ENCODE data around the gene MRGPRX2. TPM values are rescaled to one million over a fixed set of nuclear protein-coding genes. Genes with fewer than 3 reads are reported as not detected.

The MRGPRX2 gene
- total RNA-seq, 1 experiment from 2014 or later, result not detected

DNA sequence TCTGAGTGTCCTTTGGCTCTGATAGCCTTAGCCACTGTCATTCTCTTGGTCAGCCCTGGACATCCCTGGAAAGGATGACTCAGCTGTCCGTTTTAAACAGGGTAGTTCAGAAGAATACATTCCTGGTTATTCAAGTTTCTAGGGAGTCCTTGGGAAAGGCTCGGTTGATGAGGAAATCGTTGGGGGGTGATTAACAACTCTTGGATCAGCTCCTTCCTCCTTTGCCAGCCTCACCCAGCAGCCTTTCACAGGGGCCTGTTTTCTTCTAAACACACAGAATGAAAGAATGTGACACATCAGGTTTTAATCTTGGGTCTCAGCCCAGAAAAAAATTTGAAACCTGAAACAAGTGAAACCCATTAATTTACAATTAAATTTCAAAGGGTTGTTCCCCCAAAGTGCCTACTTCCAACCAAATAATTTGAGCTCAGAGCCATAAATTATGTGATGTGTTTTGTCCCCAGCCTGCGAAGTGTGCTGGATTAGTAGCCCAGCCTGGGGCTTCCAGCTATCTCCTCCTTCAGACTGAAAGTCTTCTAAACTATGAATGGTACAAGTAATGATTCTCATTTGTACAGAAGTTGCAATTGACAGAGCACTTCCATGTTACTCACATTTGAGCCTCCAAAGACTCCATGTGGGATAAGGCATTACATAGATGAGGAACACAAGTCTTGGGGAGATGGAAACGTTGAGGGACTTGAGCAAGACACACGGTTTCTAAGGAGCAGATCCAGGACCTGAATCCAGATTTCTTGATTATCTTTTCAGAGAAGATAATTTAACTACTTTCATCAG lies 19.3 kb upstream of the MRGPRX2 start:
- DNase-seq (ENCODE audit: low read depth), result no peak
- in situ Hi-C loops (cut with HindIII; ENCODE audit: low pct_unique_long_range_greater_than_20kb, low sequenced_read_pairs), result no loop called here

- no peak for DNase-seq (ENCODE audit: low read depth)
- in situ Hi-C loops (cut with HindIII; ENCODE audit: low pct_unique_long_range_greater_than_20kb, low sequenced_read_pairs), result no loop called here
These were observed 17.4 kb upstream of the MRGPRX2 start for GRCh38 chr11:19077965-19078364.

DNA sequence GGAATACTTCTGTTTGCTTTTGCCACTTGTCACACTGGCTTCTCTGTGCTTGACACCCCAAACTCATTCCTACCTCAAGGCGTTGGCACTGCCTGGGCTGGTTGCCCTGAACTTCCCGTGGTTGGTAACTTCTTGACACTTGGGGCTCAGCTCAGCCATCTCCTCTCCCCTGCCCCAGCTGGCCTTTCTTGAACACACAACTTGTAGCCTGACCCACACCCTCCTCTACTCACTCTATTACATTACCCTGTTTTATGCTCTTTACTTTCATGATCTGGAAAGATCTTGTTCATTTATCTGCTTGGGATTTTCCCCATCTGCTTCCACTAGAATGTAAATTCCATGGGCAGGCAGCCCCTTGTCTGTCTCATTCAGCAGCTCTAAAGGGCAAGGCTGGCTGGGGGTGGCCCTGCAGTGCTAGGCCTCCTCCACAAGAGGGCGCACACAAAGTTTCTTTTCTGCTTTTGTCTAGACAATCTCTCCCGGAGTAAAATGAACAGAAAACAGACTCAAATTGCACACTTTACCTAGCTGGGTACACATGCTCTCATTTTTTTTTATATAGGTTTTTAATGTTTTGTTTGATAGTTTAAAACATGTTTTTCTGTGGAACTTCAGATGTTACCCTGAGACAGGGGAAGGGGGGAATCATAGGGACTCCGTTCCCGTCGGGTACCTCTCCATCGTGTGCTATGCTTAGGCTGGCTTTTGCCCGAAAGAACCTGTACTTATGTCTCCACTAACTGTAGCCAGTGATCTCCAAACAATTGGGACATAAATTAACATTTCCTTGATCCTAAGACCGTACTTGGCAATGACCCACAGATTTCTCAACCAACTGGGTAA lies 16.4 kb upstream of the MRGPRX2 start:
- in situ Hi-C loops (cut with HindIII; ENCODE audit: low pct_unique_long_range_greater_than_20kb, low sequenced_read_pairs), result no loop called here
- DNase-seq (ENCODE audit: low read depth), result peak; percentile 35

DNA sequence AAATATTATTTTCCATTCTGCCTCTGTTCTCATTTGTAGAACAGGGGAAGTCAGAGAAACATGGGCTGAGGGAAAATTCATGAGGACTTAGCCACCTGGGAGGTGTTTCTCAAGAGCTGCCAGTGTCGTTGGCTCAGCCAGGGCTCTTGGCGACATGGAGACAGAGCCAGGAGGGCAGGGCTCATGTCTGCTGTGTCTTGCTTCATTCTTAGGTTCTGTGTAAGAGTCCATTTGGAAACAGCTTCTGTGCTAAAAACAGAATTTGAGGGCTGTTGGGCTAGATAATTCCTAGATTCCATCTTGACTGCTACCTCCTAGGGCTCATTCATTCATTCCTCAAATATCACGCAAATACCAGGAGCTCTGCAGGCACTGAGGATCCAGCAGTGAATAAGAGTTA lies 15.1 kb upstream of the MRGPRX2 start:
- no peak for DNase-seq (ENCODE audit: low read depth)
- in situ Hi-C loops (cut with HindIII; ENCODE audit: low pct_unique_long_range_greater_than_20kb, low sequenced_read_pairs), result no loop called here

DNA sequence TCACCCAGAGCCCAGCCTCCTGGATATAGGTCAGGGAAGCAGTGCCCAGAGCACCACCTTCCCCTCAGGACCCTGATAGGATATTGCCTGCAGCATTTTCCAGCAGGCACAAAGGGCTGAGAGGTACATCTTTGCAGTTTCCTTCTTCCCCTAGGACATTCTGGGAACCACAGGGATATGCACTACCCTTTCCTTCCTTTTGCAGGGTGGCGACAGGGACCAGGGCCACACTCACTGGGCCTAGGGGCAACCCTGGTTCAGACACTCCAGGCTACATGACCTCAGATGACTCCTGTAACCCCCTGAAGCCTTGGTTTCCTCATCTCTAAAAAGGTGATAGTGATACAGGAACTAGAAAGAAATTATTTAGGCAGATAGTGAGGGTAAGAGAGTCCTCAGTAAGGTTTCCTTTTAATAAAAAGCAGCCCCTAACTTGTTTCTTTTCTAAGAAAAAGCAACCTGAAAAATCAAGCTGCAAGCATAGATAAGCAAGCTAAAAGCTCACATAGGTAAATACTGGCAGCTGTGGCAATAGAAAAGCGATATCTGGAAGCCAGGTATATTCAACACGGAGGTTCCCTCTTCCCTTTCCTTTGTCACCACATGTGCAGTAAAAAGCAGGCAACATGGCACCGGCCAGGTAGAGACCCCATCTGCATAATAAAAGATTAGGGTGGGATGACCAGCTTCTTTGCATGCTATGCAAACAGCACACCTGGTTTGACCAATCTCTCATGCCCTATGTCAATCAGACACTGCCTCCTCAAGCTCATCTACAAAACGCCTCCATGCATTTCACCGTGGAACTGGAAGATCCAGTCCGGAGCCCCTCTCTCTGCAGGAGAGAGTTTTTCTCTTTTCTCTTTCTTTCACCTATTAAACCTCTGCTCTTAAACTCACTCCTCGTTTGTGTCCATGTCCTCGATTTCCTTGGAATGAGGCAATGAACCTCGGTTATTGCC lies 13.2 kb upstream of the MRGPRX2 start:
- DNase-seq (ENCODE audit: low read depth), result no peak
- in situ Hi-C loops (cut with HindIII; ENCODE audit: low pct_unique_long_range_greater_than_20kb, low sequenced_read_pairs), result no loop called here

DNA sequence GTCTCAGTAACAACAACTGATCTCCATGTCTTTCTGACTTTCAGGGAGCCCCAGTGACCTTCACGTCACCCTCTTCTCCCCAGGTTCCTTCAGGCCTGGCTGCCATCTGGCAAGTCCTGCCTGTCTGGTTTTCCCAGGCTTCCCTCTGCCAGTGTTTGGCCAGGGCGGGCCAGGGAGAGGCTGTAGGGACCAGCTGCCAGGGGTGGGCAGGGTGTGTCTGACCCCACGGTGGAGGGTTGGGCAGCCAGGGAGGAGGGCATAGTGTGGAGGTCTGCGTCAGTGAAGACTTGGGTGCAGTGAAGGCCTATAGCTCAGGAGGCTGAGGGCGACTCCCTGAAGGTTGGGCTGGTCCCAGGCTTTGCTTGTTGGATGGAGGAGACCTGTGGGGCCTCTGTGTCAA lies 11.9 kb upstream of the MRGPRX2 start:
- DNase-seq (ENCODE audit: low read depth), result no peak
- in situ Hi-C loops (cut with HindIII; ENCODE audit: low pct_unique_long_range_greater_than_20kb, low sequenced_read_pairs), result no loop called here

DNA sequence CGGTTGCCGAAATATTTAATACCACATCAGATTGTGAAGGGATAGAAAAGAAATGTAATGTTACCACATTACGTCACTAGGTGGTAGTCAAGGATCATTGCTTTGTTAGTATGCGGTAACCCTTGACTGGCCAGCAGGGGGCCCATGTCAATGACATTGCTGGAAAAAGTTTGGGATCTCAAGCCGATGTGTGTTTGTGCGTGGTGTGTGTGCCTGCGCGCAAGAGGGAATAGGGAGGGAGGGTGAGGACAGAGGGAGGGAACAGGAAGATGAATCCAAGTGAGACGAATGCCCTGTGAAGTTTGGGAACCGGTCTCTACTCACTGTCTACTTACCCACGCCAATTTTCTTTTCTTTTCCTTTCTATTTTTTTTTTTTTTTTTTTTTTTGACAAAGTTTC lies 10.7 kb upstream of the MRGPRX2 start:
- peak; percentile 65 for DNase-seq (ENCODE audit: low read depth)
- in situ Hi-C loops (cut with HindIII; ENCODE audit: low pct_unique_long_range_greater_than_20kb, low sequenced_read_pairs), result no loop called here

DNA sequence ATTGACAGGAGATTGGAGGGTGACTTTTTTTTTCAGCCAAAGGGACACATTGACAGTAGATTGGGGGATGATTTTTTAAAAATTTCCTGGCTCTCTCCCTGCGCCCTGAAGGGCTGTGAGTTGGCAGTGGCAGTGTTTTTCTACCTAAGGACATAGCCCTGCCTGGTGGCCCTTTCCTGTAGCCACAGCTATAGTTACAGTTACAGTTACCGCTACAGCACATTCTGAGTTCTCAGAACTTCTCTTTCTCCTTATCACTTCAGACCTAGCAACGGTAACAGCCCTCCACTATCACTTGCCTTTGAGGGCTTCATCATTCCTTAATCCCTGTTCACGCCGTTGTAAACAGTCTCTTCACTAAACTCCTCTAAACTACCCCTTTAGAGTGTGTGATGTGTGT lies 684 bp downstream of the MRGPRX2 start:
- in situ Hi-C loops (cut with HindIII; ENCODE audit: low pct_unique_long_range_greater_than_20kb, low sequenced_read_pairs), result no loop called here
- no peak for DNase-seq (ENCODE audit: low read depth)

DNA sequence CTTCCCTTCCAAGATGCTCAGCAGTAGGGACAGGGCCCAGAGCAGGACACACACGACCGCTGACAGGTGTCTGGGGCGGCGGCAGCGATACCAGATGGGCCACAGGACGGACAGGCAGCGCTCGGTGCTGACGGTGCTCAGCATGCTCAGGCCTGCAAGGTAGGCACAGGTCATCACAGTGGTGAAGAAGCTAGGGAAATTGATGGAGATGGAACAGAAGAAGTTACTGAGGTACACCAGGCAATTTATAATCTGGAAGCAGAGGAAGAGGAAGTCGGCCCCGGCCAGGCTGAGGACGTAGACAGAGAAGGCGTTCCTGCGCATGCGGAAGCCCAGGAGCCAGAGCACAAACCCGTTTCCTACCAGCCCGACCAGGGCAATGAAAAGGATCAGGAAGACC lies 4.6 kb downstream of the MRGPRX2 start:
- no peak for DNase-seq (ENCODE audit: low read depth)
- in situ Hi-C loops (cut with HindIII; ENCODE audit: low pct_unique_long_range_greater_than_20kb, low sequenced_read_pairs), result no loop called here

DNA sequence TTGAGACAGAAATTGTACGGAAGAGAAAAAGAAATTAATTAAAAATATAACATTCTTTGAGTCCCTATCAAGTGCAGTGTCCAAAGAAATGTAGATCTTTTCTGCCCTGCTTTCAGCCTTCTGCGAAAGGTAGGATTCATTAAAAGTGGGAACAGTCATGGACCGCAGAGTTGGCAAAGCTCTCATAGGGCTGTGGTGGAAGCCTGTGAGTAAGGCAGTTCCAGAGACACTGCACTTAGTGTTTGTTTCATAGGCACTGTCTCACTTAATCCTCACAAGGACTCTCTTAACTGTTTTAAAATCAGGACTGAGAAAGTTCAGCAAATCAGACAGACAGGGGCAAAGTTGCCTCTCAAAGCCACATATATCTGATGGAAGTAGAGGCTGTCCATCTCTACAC lies 5.5 kb downstream of the MRGPRX2 start:
- no peak for DNase-seq (ENCODE audit: low read depth)
- in situ Hi-C loops (cut with HindIII; ENCODE audit: low pct_unique_long_range_greater_than_20kb, low sequenced_read_pairs), result no loop called here

GRCh38 chr11:19053909-19054308 lies 6.6 kb downstream of the MRGPRX2 start:
- in situ Hi-C loops (cut with HindIII; ENCODE audit: low pct_unique_long_range_greater_than_20kb, low sequenced_read_pairs), result no loop called here
- DNase-seq (ENCODE audit: low read depth), result no peak

DNA sequence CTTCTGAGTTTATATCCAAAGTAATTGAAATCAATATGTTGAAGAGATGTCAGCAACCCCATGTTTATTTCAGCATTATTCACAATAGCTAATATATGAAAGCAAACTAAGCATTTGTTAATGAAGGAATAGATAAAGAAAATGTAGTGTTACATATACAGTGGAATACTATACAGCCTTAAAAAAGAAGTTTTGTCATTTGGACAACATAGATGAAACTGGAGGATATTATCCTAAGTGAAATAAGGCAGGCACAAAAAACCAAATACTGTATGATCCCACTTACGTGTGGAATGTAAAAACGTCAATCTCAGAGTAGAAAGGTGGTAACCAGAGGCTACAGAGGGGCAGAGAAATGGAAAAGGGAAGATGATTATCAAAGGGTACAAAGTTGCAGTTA lies 10.2 kb downstream of the MRGPRX2 start:
- no peak for DNase-seq (ENCODE audit: low read depth)
- in situ Hi-C loops (cut with HindIII; ENCODE audit: low pct_unique_long_range_greater_than_20kb, low sequenced_read_pairs), result no loop called here

DNA sequence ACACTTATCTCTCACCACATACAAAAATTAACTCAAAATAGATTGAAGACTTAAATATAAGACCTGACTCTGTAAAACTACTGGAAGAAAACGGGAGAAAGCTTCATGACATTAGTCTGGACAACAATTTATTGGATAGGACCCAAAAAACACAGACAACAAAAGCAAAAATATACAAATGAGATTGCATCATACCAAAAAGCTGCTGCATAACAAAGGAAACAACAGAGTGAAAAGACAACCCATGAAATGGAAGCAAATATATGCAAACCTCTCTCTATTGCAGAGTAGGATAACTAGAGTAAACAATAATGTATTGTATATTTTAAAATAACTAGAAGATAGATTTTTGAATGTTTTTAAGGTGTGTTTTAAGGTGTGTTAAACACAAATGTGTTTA lies 11.2 kb downstream of the MRGPRX2 start:
- in situ Hi-C loops (cut with HindIII; ENCODE audit: low pct_unique_long_range_greater_than_20kb, low sequenced_read_pairs), result no loop called here

DNA sequence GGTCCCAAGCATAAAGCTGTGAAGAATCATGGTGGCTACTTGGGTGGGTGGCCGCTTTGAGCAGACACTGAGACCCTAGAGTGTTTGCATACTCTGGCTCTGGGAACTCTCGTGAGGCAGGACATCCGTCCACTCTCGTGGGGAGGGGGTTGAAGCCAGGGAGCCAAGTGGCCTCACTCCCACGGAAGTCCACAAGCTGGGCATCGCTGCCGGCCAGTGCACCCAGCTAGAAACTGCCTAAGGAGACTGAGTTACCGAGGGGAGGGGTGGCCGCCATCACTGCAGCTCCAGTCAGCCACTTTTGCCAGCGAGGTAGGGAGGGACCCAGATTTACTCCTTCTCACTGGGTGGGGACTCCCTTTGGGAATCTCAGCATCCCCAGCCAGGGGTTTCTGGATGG lies 20.5 kb downstream of the MRGPRX2 start:
- in situ Hi-C loops (cut with HindIII; ENCODE audit: low pct_unique_long_range_greater_than_20kb, low sequenced_read_pairs), result no loop called here
- no peak for DNase-seq (ENCODE audit: low read depth)

More for the DNA sequence above, 11.2 kb downstream of the MRGPRX2 start:
- DNase-seq (ENCODE audit: low read depth), result no peak

DNA sequence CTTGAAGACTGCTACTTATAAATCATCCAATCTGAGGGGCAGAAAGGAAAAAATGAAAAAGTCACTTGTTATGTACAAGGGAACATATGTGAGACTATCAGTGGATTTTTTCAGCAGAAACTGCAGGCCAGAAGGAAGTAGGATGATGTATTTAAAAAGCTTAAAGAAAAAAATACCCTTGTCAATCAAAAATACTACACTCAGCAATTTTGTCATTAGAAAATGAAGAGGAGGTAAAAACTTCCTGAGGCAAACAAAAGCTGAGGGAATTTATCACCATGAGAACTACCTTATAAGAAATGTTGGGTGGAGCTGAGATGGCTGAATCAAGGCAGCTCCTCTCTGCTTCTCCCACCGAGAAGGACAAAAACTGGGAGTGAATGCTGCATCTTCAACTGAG lies 21.1 kb downstream of the MRGPRX2 start:
- DNase-seq (ENCODE audit: low read depth), result no peak
- in situ Hi-C loops (cut with HindIII; ENCODE audit: low pct_unique_long_range_greater_than_20kb, low sequenced_read_pairs), result no loop called here

- in situ Hi-C loops (cut with HindIII; ENCODE audit: low pct_unique_long_range_greater_than_20kb, low sequenced_read_pairs), result no loop called here
- no peak for DNase-seq (ENCODE audit: low read depth)
These were observed 27.5 kb downstream of the MRGPRX2 start for GRCh38 chr11:19032990-19033389.

DNA sequence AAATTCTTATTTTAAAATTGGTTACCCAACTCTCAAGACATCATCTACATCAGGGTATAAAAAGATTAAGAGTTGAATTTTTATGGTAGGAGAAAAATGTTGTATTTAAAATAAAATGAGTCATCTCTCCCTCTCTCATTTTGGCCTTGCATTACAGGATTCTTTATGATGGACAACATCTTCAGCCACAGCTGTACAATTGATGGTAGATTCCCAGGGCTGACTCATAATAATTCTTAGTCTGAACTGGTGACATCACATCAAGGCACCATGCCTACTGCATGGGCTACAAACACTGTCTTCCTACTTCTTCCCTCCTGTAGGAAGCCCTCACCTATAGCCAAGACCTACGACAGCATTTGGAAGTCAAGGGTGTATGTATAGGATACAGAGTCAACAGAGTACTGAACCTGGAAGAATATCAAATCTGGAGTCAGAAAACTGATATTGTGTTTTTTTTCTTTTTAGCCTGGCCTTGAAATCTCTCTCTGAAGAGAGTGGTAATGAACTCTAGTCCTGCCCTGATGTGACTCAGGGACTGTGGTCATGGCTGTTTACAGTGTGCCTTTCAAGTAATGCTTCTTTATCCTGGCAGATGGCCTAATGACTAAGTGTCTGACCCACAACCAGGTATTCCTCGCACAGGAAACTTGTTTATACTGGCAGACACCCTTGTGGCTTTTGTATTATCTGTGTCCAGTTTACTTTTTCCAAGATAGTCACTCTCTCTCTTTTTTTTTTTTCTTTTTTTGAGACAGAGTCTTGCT lies 32.5 kb downstream of the MRGPRX2 start:
- in situ Hi-C loops (cut with HindIII; ENCODE audit: low pct_unique_long_range_greater_than_20kb, low sequenced_read_pairs), result no loop called here
- DNase-seq (ENCODE audit: low read depth), result peak; percentile 92

- no peak for DNase-seq (ENCODE audit: low read depth)
- in situ Hi-C loops (cut with HindIII; ENCODE audit: low pct_unique_long_range_greater_than_20kb, low sequenced_read_pairs), result no loop called here
These were observed 33.7 kb downstream of the MRGPRX2 start for GRCh38 chr11:19026862-19027261.
